GM21619 (cell line): ENCODE measurements around the gene RNF212B.

Source experiments
- ATAC-seq: cut with Tn5 transposase; IDR thresholded peaks from one replicate; pipeline ENCODE4 v1.9.1; 2021; ENCODE audit not compliant: unreplicated experiment

RNF212B gene

GRCh38 chr14:23319746-23320583, 82.2 kb downstream of the RNF212B start:
- no peak for ATAC-seq

- peak; percentile 90 for ATAC-seq
Observed at GRCh38 chr14:23320584-23321571, 83.1 kb downstream of the RNF212B start, which contains the start of gene PABPN1. PABPN1 (plus strand) TSS chr14:23321457; CDS start chr14:23321470, 13 bp downstream.

- ATAC-seq: no peak
Observed at GRCh38 chr14:23321572-23322547, 84.1 kb downstream of the RNF212B start.
